Heart left ventricle (tissue), 16 donors: ENCODE measurements around the gene RNFT1. TPM values are rescaled to one million over a fixed set of nuclear protein-coding genes. Genes with fewer than 3 reads are reported as not detected.
"Not testable (repeated sequence)": the region's sequence is repeated elsewhere in the genome, so short reads cannot be mapped to it uniquely, and the experiment has no call there.

Experiments used
- ATAC-seq, 4 donors: fragments of 200-7000 bp; cut with Tn5 transposase; one replicate each; pipeline ENCODE4 v1.9.1; 2020 to 2022; ENCODE audit warnings: moderate library complexity in 4 of 4, mild to moderate bottlenecking in 3 of 4, moderate number of reproducible peaks in 1 of 4
- DNase-seq, 5 donors: peaks; one replicate each; pipeline ENCODE4 v3.0.0-alpha.2; 2020
- H3K27ac ChIP-seq, 12 donors: fragments of 200-600 bp; sonication (generic) in 4 of 12; one replicate each; pipeline versions ENCODE4 v1.5.0 to v1.8.0; 2016 to 2022; ENCODE audit warnings: mild to moderate bottlenecking in 2 of 12
- H3K27me3 ChIP-seq, 9 donors: fragments of 200-600 bp; sonication (generic) in 2 of 9; one replicate each; pipeline versions ENCODE4 v1.5.1 to v1.8.0; 2016 to 2022; ENCODE audit warnings: mild to moderate bottlenecking in 3 of 9
- H3K36me3 ChIP-seq, 9 donors: fragments of 200-600 bp; sonication (generic) in 2 of 9; one replicate each; pipeline versions ENCODE4 v1.5.0 to v1.8.0; 2018 to 2022; ENCODE audit warnings: mild to moderate bottlenecking in 2 of 9
- H3K4me1 ChIP-seq, 12 donors: fragments of 200-600 bp; sonication (generic) in 4 of 12; one replicate each; pipeline versions ENCODE4 v1.5.0 to v1.8.0; 2016 to 2022; ENCODE audit warnings: mild to moderate bottlenecking in 3 of 12
- H3K4me3 ChIP-seq, 12 donors: fragments of 200-600 bp; sonication (generic) in 4 of 12; one replicate each; pipeline versions ENCODE4 v1.5.0 to v1.8.0; 2017 to 2022; ENCODE audit warnings: mild to moderate bottlenecking in 9 of 12, moderate library complexity in 4 of 12
- H3K9me3 ChIP-seq, 12 donors: fragments of 200-600 bp; sonication (generic) in 4 of 12; one replicate each; pipeline versions ENCODE4 v1.5.0 to v1.8.0; 2016 to 2022; ENCODE audit warnings: mild to moderate bottlenecking in 1 of 12
- POLR2A ChIP-seq, 2 donors: fragments of 450-650 bp; IDR thresholded peaks; one replicate each; pipeline ENCODE4 v1.6.1; 2017; ENCODE audit warnings: antibody characterized with exemption in 2 of 2, mild to moderate bottlenecking in 2 of 2, moderate library complexity in 2 of 2
- WGBS, 4 donors: extraction: QIAGEN DNeasy Blood & Tissue Kit in 2 of 4; methylation state at CpG; one replicate each; pipeline versions ENCODE4 v1.1.5 to v1.1.7; 2013 to 2018; 5-methylcytosine and 5-hydroxymethylcytosine counted together
- intact Hi-C, 10 donors: fragments of 100-400 bp; cut with DNase I; formaldehyde crosslinking; loops; one replicate each; pipeline versions ENCODE4 v1.11.1 to v1.14.2; 2022
- polyA plus RNA-seq, 2 donors: library from polyadenylated mRNA; stranded (reverse); fragments of 200-250 nt; gene quantifications; one replicate each; pipeline ENCODE4 v1.2.3, GENCODE V29; 2013
- total RNA-seq, 9 donors: library from RNA; depleted of rRNA in 2 of 9; stranded (reverse); fragments of >200 nt in 2 of 9; fragmentation: NEBNext Ultra II Directional in 3 of 9; extraction: Animal tissue kit (Norgen Biotek cat#: 25700) in 3 of 9; gene quantifications; one replicate each; pipeline versions ENCODE4 v1.1.0 to v1.2.4, GENCODE V29; 2016 to 2023
- TF ChIP-seq, protein P1 (sequence below), 12 donors: fragments of 200-600 bp; sonication (generic) in 4 of 12; IDR thresholded peaks; one replicate each; pipeline versions ENCODE4 v1.5.0 to v1.8.0; 2018 to 2022; ENCODE audit warnings: antibody characterized with exemption in 12 of 12, mild to moderate bottlenecking in 5 of 12
- donor health status: ischemic (EF 13 %, LVEDD 7.1; RV severe dilation, severe dysfunction).
- donor health status: healthy with polysubstance abuse.
- donor health status: DM: no; HTN: yes; CAD: no.
- donor health status: DM: no; HTN: no; CAD: no.
- donor health status: ischemic (EF 25% LVEDD 6.9; RV normal size, moderate dysfunction).
- donor health status: ischemic (EF 25% LVEDD 5.7; RV mildly dilated, moderate dysfunction).
- donor health status: healthy.
- donor health status: DM: yes; HTN: yes; CAD: no.
- donor health status: ischemic (EF 35%, LVEDD 5.7; RV mildly dilated, moderate dysfunction).
- donor health status: nonischemic (EF 11% LVEDD 7.7; RV severe dilation, severe dysfunction).
- donor health status: DM: yes; HTN: yes; CAD: no.
- donor health status: PGD.
- donor health status: ischemic (EF 29% LVEDD 5.4; RV normal size, mild dysfunction).
- donor health status: nonischemic (EF 23%, LVEDD 6.1; RV moderate dilation, normal function).

The RNFT1 gene
- total and polyA plus RNA-seq, 11 donors: 4.7 to 18.0 (median 9.4) TPM

DNA sequence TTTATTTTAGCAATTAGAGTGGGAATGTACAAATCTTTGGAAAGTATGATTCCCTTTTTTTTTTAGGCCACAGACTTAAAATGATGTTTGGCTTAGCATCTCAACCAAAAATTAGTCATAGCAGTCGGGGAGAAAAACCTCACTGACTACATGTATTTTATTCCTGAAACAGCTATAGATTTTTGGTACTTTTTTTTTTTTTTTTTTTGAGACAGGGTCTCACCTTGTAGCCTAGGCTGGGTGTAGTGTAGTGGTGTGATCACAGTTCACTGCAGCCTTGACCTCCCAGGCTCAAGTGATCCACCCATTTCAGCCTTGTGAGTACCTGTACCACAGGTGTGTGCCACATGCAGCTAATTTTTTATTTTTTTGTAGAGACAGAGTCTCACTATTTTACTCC lies 23.4 kb downstream of the RNFT1 start:
- Histone ChIP-seq H3K4me3 (no peak overlapping the region), H3K36me3 (peaks cover 0 to 98% (median 88%) of the 10 kb centered on the region in 9 donors), H3K27ac (no peak overlapping the region), H3K9me3 (no peaks in the 10 kb centered on the region), H3K27me3 (no peaks in the 10 kb centered on the region), H3K4me1 (no peaks in the 10 kb centered on the region)
- intact Hi-C loops: no loop called here
- no peak for TF ChIP-seq POLR2A (IDR thresholded peaks at IDR 0.05)
- TF ChIP-seq, protein P1, sequence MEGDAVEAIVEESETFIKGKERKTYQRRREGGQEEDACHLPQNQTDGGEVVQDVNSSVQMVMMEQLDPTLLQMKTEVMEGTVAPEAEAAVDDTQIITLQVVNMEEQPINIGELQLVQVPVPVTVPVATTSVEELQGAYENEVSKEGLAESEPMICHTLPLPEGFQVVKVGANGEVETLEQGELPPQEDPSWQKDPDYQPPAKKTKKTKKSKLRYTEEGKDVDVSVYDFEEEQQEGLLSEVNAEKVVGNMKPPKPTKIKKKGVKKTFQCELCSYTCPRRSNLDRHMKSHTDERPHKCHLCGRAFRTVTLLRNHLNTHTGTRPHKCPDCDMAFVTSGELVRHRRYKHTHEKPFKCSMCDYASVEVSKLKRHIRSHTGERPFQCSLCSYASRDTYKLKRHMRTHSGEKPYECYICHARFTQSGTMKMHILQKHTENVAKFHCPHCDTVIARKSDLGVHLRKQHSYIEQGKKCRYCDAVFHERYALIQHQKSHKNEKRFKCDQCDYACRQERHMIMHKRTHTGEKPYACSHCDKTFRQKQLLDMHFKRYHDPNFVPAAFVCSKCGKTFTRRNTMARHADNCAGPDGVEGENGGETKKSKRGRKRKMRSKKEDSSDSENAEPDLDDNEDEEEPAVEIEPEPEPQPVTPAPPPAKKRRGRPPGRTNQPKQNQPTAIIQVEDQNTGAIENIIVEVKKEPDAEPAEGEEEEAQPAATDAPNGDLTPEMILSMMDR (IDR thresholded peaks at IDR 0.05): no peak
- 95 to 98% (median 96%) methylated on average over 1 of the region's 1 CpG for WGBS, 4 donors
- no peak for ATAC-seq
- DNase-seq: no peak

- H3K4me3 ChIP-seq, H3K27me3 ChIP-seq, H3K4me1 ChIP-seq, intact Hi-C loops, DNase-seq, H3K9me3 ChIP-seq, H3K27ac ChIP-seq, ATAC-seq: not testable (repeated sequence)
- peaks cover 0 to 98% (median 88%) of the 10 kb centered on the region in 9 donors for H3K36me3 ChIP-seq
- WGBS, 4 donors: 74 to 84% (median 77%) methylated on average over 3 of the region's 3 CpGs
These were observed 23.8 kb downstream of the RNFT1 start for GRCh38 chr17:59940697-59941096.

- H3K4me3 ChIP-seq, H3K4me1 ChIP-seq, intact Hi-C loops, ATAC-seq, H3K9me3 ChIP-seq, DNase-seq, H3K27ac ChIP-seq, H3K27me3 ChIP-seq: not testable (repeated sequence)
- peaks cover 0 to 100% (median 99%) of the 10 kb centered on the region in 9 donors for H3K36me3 ChIP-seq
- 95 to 100% (median 98%) methylated on average over 1 of the region's 1 CpG for WGBS, 4 donors
These were observed 31.2 kb downstream of the RNFT1 start for GRCh38 chr17:59933317-59933716.

DNA sequence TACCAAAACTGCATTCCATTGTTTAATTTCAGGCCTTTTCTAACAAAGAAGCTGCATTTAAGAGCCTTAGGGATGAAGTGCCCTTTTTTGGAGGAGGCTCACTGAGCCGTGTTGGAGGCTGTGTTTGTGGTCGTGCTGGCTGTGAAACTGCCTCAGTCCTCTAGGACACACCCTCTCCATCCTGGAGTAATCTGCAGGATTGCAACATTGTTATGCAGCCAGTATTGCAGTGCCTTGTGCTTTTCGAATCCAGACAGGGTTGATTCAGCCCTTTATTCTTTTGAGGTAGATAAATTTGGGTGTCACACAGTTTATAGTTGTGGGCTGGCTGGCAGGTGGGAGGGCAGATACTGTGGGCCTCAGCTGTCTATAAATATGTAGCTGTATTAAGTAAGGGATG lies 33.8 kb downstream of the RNFT1 start:
- H3K36me3 ChIP-seq: peaks cover 0 to 100% (median 99%) of the 10 kb centered on the region in 9 donors
- H3K27me3 ChIP-seq, H3K9me3 ChIP-seq, H3K4me1 ChIP-seq, DNase-seq, H3K27ac ChIP-seq, H3K4me3 ChIP-seq, intact Hi-C loops: not testable (repeated sequence)
- WGBS, 4 donors: 58 to 74% (median 64%) methylated on average over 2 to 3 of the region's 3 CpGs
- ATAC-seq: peak in 1 of 4 donors; percentile 81

- H3K27ac ChIP-seq, H3K4me3 ChIP-seq, H3K9me3 ChIP-seq, intact Hi-C loops, DNase-seq, H3K4me1 ChIP-seq, ATAC-seq, H3K27me3 ChIP-seq: not testable (repeated sequence)
- H3K36me3 ChIP-seq: peaks cover 0 to 100% (median 99%) of the 10 kb centered on the region in 9 donors
- WGBS, 4 donors: 94 to 99% (median 97%) methylated on average over 2 of the region's 2 CpGs
These were observed 34.4 kb downstream of the RNFT1 start for GRCh38 chr17:59930121-59930520.

DNA sequence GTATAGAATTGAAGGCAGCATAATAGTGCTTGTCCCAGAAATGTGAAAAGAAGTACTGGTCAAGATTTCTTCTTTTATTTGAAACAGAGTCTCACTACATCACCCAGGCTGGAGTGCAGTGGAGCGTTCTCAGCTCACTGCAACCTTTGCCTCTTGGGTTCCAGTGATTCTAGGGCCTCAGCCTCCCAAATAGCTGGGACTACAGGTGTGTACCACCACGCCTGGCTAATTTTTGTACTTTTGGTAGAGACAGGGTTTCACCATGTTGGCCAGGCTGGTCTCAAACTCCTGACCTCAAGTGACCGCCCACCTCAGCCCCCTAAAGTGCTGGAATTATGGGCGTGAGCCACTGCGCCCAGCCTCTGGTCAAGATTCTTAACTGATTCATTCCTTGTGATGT lies 43.9 kb downstream of the RNFT1 start:
- not testable (repeated sequence) for ATAC-seq, H3K27ac ChIP-seq, H3K4me3 ChIP-seq, DNase-seq, H3K27me3 ChIP-seq, H3K4me1 ChIP-seq, H3K9me3 ChIP-seq
- intact Hi-C loops: loop anchor here in 1 of 10 donors (5.0 kb wide), 1 partner anchor 117 kb away; no protein-coding TSS in a partner anchor
- 94 to 100% (median 97%) methylated on average over 5 of the region's 5 CpGs for WGBS, 4 donors
- peaks cover 0 to 99% (median 81%) of the 10 kb centered on the region in 9 donors for H3K36me3 ChIP-seq

GRCh38 chr17:59916446-59916845 lies 48.1 kb downstream of the RNFT1 start:
- H3K27ac ChIP-seq: no peak overlapping the region
- no peak overlapping the region for H3K4me3 ChIP-seq
- H3K36me3 ChIP-seq: peaks cover 2 to 99% (median 85%) of the 10 kb centered on the region in 9 donors
- no peaks in the 10 kb centered on the region for H3K27me3 ChIP-seq
- H3K4me1 ChIP-seq: no peaks in the 10 kb centered on the region
- intact Hi-C loops: loop anchor here in 4 of 10 donors (5.0 to 10.0 kb wide), 3 partner anchors 48 to 121 kb away; partner anchors contain the start of gene RNFT1 (in 1 of the 4)
- ATAC-seq (no peak), DNase-seq (no peak)
- TF ChIP-seq, protein P1 (IDR thresholded peaks at IDR 0.05): no peak
- TF ChIP-seq POLR2A (IDR thresholded peaks at IDR 0.05): no peak
- H3K9me3 ChIP-seq: no peaks in the 10 kb centered on the region
